ENCODE results near the gene ZNF501.
A peak's percentile ranks its signal among the peaks of the same experiment; 100 is the strongest.

The ZNF501 gene

GRCh38 chr3:44729384-44729910 lies at the start of gene ZNF501:
ZNF501 (plus strand) TSS chr3:44729635; CDS start chr3:44734422, 4,787 bp downstream.
- DNase-seq (ENCODE audit: low spot score), result peak; percentile 88

GRCh38 chr3:44680921-44681455 lies 48.4 kb upstream of the ZNF501 start:
- no peak for DNase-seq (ENCODE audit: low spot score)

GRCh38 chr3:44682182-44682896 lies 47.1 kb upstream of the ZNF501 start:
- no peak for DNase-seq (ENCODE audit: low spot score)

GRCh38 chr3:44685128-44685800 lies 44.2 kb upstream of the ZNF501 start:
- DNase-seq (ENCODE audit: low spot score), result peak; percentile 81

- DNase-seq (ENCODE audit: low spot score), result no peak
Measured at GRCh38 chr3:44687898-44688297, 41.5 kb upstream of the ZNF501 start.

GRCh38 chr3:44712455-44713075 lies 16.9 kb upstream of the ZNF501 start, which contains the start of gene ZNF502:
ZNF502 (plus strand) TSS chr3:44712660; CDS start chr3:44720262, 7,602 bp downstream.
- DNase-seq (ENCODE audit: low spot score), result peak; percentile 87

GRCh38 chr3:44721231-44722102 lies 8.0 kb upstream of the ZNF501 start:
- no peak for DNase-seq (ENCODE audit: low spot score)

- no peak for DNase-seq (ENCODE audit: low spot score)
Measured at GRCh38 chr3:44722103-44722401, 7.4 kb upstream of the ZNF501 start.

GRCh38 chr3:44734646-44735168 lies 5.3 kb downstream of the ZNF501 start:
- DNase-seq (ENCODE audit: low spot score), result no peak

- no peak for DNase-seq (ENCODE audit: low spot score)
Measured at GRCh38 chr3:44761101-44761423, 31.6 kb downstream of the ZNF501 start.

- peak; percentile 98 for DNase-seq (ENCODE audit: low spot score)
Measured at GRCh38 chr3:44761424-44762169, 32.2 kb downstream of the ZNF501 start, which contains the start of the genes KIAA1143 and KIF15. KIAA1143 (minus strand) TSS chr3:44761619; CDS start chr3:44761602, 17 bp downstream. KIF15 (plus strand) TSS chr3:44761794; CDS start chr3:44761866, 72 bp downstream.

- no peak for DNase-seq (ENCODE audit: low spot score)
Measured at GRCh38 chr3:44762170-44762677, 32.8 kb downstream of the ZNF501 start.

- no peak for DNase-seq (ENCODE audit: low spot score)
Measured at GRCh38 chr3:44762690-44763089, 33.3 kb downstream of the ZNF501 start.

GRCh38 chr3:44764248-44764647 lies 34.8 kb downstream of the ZNF501 start:
- DNase-seq (ENCODE audit: low spot score), result no peak

GRCh38 chr3:44771424-44772098 lies 42.1 kb downstream of the ZNF501 start:
- no peak for DNase-seq (ENCODE audit: low spot score)

- DNase-seq (ENCODE audit: low spot score), result no peak
Measured at GRCh38 chr3:44772099-44772442, 42.6 kb downstream of the ZNF501 start.

- DNase-seq (ENCODE audit: low spot score), result no peak
Measured at GRCh38 chr3:44782891-44783290, 53.5 kb downstream of the ZNF501 start.

Measured in Ammon's horn (tissue), 1 donor.